Calu3 (cell line): Measurements from ENCODE around the gene GLYATL1. TPM values are rescaled to one million over a fixed set of nuclear protein-coding genes. Genes with fewer than 3 reads are reported as not detected.

ENCODE experiments used
- BruUV-seq: library from RNA; stranded (reverse); fragments of 400-500 nt; replicated peaks from 2 replicates; lab custom pipeline; 2021; lab: Mats Ljungman, UMichigan
- CTCF ChIA-PET: fragments of 300-600 bp; sonication (Branson Sonifier 250); formaldehyde crosslinking; loops from one replicate; lab custom pipeline; 2022; ENCODE audit warnings: antibody characterized with exemption; lab: Charles Lee
- DNase-seq: peaks from one replicate; pipeline ENCODE4 v3.0.0; 2022
- H3K27ac Mint-ChIP-seq: one replicate; pipeline ENCODE4 v1.8.0; 2022; ENCODE audit warnings: mixed read lengths; ENCODE audit not compliant: unreplicated experiment
- H3K27me3 Mint-ChIP-seq: one replicate; pipeline ENCODE4 v1.8.0; 2022; ENCODE audit warnings: mixed read lengths; ENCODE audit not compliant: unreplicated experiment
- H3K36me3 Mint-ChIP-seq: one replicate; pipeline ENCODE4 v1.8.0; 2022; ENCODE audit warnings: mild to moderate bottlenecking, moderate library complexity, mixed read lengths; ENCODE audit not compliant: insufficient read depth, unreplicated experiment
- H3K4me1 Mint-ChIP-seq: one replicate; pipeline ENCODE4 v1.8.0; 2022; ENCODE audit warnings: mild to moderate bottlenecking, low read depth, mixed read lengths; ENCODE audit not compliant: unreplicated experiment
- H3K4me3 Mint-ChIP-seq: one replicate; pipeline ENCODE4 v1.8.0; 2022; ENCODE audit warnings: mild to moderate bottlenecking, low read depth, moderate library complexity, mixed read lengths; ENCODE audit not compliant: unreplicated experiment
- H3K9me3 Mint-ChIP-seq: one replicate; pipeline ENCODE4 v1.8.0; 2022; ENCODE audit warnings: low read depth, mixed read lengths; ENCODE audit not compliant: unreplicated experiment
- CTCF ChIP-seq: fragments of 200-600 bp; IDR thresholded peaks from one replicate; pipeline ENCODE4 v1.8.0; 2022; ENCODE audit warnings: antibody characterized with exemption; ENCODE audit not compliant: unreplicated experiment
- intact Hi-C: fragments of 100-400 bp; cut with micrococcal nuclease; formaldehyde crosslinking; loops from one replicate; pipeline ENCODE4 v1.10.0; 2022; ENCODE audit not compliant: unreplicated experiment
- total RNA-seq: library from RNA; stranded (reverse); gene quantifications from 2 replicates; pipeline ENCODE4 v1.2.3, GENCODE V29; 2022

The GLYATL1 gene
- total RNA-seq, 1 experiment from 2014 or later, result not detected

GRCh38 chr11:58930926-58931325 is 8.4 kb upstream of the GLYATL1 start:
- H3K4me1 Mint-ChIP-seq, result no peaks in the 10 kb centered on the region
- H3K9me3 Mint-ChIP-seq, result no peaks in the 10 kb centered on the region
- intact Hi-C loops, result no loop called here
- H3K36me3 Mint-ChIP-seq, result no peaks in the 10 kb centered on the region
- no TSS peak for BruUV-seq
- H3K27me3 Mint-ChIP-seq, result no peaks in the 10 kb centered on the region
- TF ChIP-seq CTCF, result no peak
- no peak overlapping the region for H3K27ac Mint-ChIP-seq
- DNase-seq, result no peak
- no peak overlapping the region for H3K4me3 Mint-ChIP-seq
- CTCF ChIA-PET, result no interaction called here

- no TSS peak for BruUV-seq
- intact Hi-C loops, result no loop called here
- Mint-ChIP-seq H3K4me3 (no peak overlapping the region), H3K36me3 (no peaks in the 10 kb centered on the region), H3K4me1 (no peaks in the 10 kb centered on the region), H3K27me3 (peaks cover 1% of the 10 kb centered on the region), H3K9me3 (no peaks in the 10 kb centered on the region), H3K27ac (no peak overlapping the region)
- no peak for DNase-seq
- no peak for TF ChIP-seq CTCF
- CTCF ChIA-PET, result no interaction called here
These were observed 5.6 kb upstream of the GLYATL1 start for GRCh38 chr11:58933661-58934060.

GRCh38 chr11:58934945-58935513 is 4.3 kb upstream of the GLYATL1 start:
- no TSS peak for BruUV-seq
- intact Hi-C loops, result no loop called here
- Mint-ChIP-seq H3K9me3 (no peaks in the 10 kb centered on the region), H3K4me3 (no peak overlapping the region), H3K27me3 (peaks cover 15% of the 10 kb centered on the region), H3K4me1 (no peaks in the 10 kb centered on the region), H3K27ac (no peak overlapping the region), H3K36me3 (no peaks in the 10 kb centered on the region)
- no peak for TF ChIP-seq CTCF
- no peak for DNase-seq
- CTCF ChIA-PET, result no interaction called here

- BruUV-seq, result no TSS peak
- Mint-ChIP-seq H3K36me3 (no peaks in the 10 kb centered on the region), H3K4me3 (no peak overlapping the region), H3K4me1 (no peaks in the 10 kb centered on the region), H3K9me3 (no peaks in the 10 kb centered on the region), H3K27me3 (peaks cover 19% of the 10 kb centered on the region), H3K27ac (no peak overlapping the region)
- CTCF ChIA-PET, result no interaction called here
- no peak for DNase-seq
- intact Hi-C loops, result no loop called here
- no peak for TF ChIP-seq CTCF
These were observed 890 bp upstream of the GLYATL1 start for GRCh38 chr11:58938398-58938797.
